Neural progenitor cell (in vitro differentiated cells): ENCODE results near the gene NTM.

Source experiments
- CTCF ChIP-seq: fragments of 200-600 bp; sonication (generic); IDR thresholded peaks from 2 replicates; pipeline ENCODE4 v1.5.1; 2017; ENCODE audit warnings: antibody characterized with exemption, mild to moderate bottlenecking
- EZH2 ChIP-seq: fragments of 200-600 bp; sonication (generic); IDR thresholded peaks from 2 replicates; pipeline ENCODE4 v1.6.1; 2017; ENCODE audit warnings: antibody characterized with exemption, mild to moderate bottlenecking, moderate library complexity
- EZH2phosphoT487 ChIP-seq: fragments of 200-600 bp; sonication (generic); IDR thresholded peaks from 2 replicates; pipeline ENCODE4 v1.6.1; 2017; ENCODE audit warnings: antibody characterized with exemption

GRCh38 chr11:132043714-132044113 is 673.3 kb downstream of the NTM start:
- TF ChIP-seq CTCF, result no peak
- TF ChIP-seq EZH2, result no peak
- TF ChIP-seq EZH2phosphoT487, result no peak
